Stimulated activated CD8-positive, alpha-beta memory T cell treated with anti-CD3 and anti-CD28 coated beads, Interleukin-15, amount 100 ng/mL, for 4 hours (primary cell): ENCODE measurements around the gene VAX1.

Source experiments
- DNase-seq, 2 donors: peaks; one replicate each; pipeline ENCODE4 v3.0.0-alpha.2; 2020; ENCODE audit warnings: low read depth in 2 of 2

Gene VAX1

GRCh38 chr10:117163954-117164548, 26.0 kb upstream of the VAX1 start:
- DNase-seq, result no peak

GRCh38 chr10:117163061-117163953, 25.2 kb upstream of the VAX1 start:
- no peak for DNase-seq

- no peak for DNase-seq
Observed at GRCh38 chr10:117162093-117163060, 24.3 kb upstream of the VAX1 start.

- no peak for DNase-seq
Observed at GRCh38 chr10:117161386-117162033, 23.4 kb upstream of the VAX1 start.

- no peak for DNase-seq
Observed at GRCh38 chr10:117160567-117160966, 22.5 kb upstream of the VAX1 start.

- DNase-seq, result no peak
Observed at GRCh38 chr10:117159390-117159789, 21.3 kb upstream of the VAX1 start.

GRCh38 chr10:117158297-117158696, 20.2 kb upstream of the VAX1 start:
- DNase-seq, result no peak

GRCh38 chr10:117152668-117153067, 14.6 kb upstream of the VAX1 start:
- DNase-seq, result no peak

GRCh38 chr10:117148284-117148683, 10.2 kb upstream of the VAX1 start:
- no peak for DNase-seq

- DNase-seq, result no peak
Observed at GRCh38 chr10:117145019-117145418, 6.9 kb upstream of the VAX1 start.

- no peak for DNase-seq
Observed at GRCh38 chr10:117143103-117143823, 5.2 kb upstream of the VAX1 start.

GRCh38 chr10:117140525-117140902, 2.4 kb upstream of the VAX1 start:
- no peak for DNase-seq

GRCh38 chr10:117139581-117140524, 1.8 kb upstream of the VAX1 start:
- no peak for DNase-seq

GRCh38 chr10:117138838-117139580, 939 bp upstream of the VAX1 start:
- no peak for DNase-seq

- no peak for DNase-seq
Observed at GRCh38 chr10:117137031-117137910, 799 bp downstream of the VAX1 start.

- no peak for DNase-seq
Observed at GRCh38 chr10:117136391-117136975, 1.6 kb downstream of the VAX1 start.

GRCh38 chr10:117135480-117136140, 2.5 kb downstream of the VAX1 start:
- no peak for DNase-seq
